ENCODE results near the gene NTNG2. TPM values are rescaled to one million over a fixed set of nuclear protein-coding genes. Genes with fewer than 3 reads are reported as not detected.
A peak's percentile ranks its signal among the peaks of the same experiment; 100 is the strongest.

Gene NTNG2
- total and polyA plus RNA-seq, 2 of the 13 experiments (the other 11 are each of a cell fraction or from before 2014, with no cell fraction given): 0.02 to 0.36 TPM

DNA sequence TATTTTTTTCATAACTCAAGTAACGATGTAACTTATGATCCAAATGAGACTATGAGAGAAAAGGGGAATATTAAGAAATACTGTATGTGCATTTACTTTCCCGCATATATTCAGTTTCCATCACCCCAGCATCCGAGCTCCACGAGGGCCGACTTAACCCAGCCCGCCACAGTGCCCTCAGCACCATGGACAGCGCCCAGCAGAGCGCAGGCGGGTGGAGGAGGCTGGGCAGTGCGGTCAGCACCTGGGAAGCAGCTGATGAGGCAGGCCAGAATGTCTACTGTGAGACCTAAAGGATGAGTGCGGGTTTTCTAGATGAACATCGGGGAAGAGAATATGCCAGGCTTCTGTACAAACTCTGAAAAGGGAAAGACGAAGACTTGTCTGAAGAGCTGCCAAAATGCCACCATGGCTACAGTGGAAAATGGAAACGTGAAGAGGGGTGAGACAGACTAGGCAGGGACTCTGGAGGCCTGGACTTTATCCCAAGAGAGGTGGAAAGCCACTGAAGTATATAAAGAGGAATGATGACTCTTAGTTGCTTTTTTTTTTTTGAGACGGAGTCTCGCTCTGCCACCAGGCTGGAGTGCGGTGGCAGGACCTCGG lies 47.7 kb upstream of the NTNG2 start (continued):
- TF ChIP-seq ZNF616 (CRISPR knock-in tag; IDR thresholded peaks at IDR 0.05; ENCODE audit: low read depth): peak; percentile 94
- TF ChIP-seq ZNF263 (CRISPR knock-in tag; IDR thresholded peaks at IDR 0.05): peak; percentile 86
- no peak for TF ChIP-seq ZNF30 (CRISPR knock-in tag; IDR thresholded peaks at IDR 0.05)
- peak; percentile 85; the same call in 1 of the 2 replicates for TF ChIP-seq CBFB (CRISPR knock-in tag; IDR thresholded peaks at IDR 0.05)
- no peak; the same call in 1 of the 2 replicates for TF ChIP-seq ZFAT (CRISPR knock-in tag; conservative IDR thresholded peaks at IDR 0.05)
- TF ChIP-seq ARID2 (CRISPR knock-in tag; IDR thresholded peaks at IDR 0.05; ENCODE audit: borderline replicate concordance): peak; percentile 91; the same call in 1 of the 2 replicates
- TF ChIP-seq, protein P1, sequence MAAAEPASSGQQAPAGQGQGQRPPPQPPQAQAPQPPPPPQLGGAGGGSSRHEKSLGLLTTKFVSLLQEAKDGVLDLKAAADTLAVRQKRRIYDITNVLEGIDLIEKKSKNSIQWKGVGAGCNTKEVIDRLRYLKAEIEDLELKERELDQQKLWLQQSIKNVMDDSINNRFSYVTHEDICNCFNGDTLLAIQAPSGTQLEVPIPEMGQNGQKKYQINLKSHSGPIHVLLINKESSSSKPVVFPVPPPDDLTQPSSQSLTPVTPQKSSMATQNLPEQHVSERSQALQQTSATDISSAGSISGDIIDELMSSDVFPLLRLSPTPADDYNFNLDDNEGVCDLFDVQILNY (CRISPR knock-in tag; conservative IDR thresholded peaks at IDR 0.05): peak; percentile 90
- TF ChIP-seq NFIC (IDR thresholded peaks at IDR 0.05; ENCODE audit: low read length): no peak
- peak; percentile 99 for TF ChIP-seq TMF1 (CRISPR knock-in tag; IDR thresholded peaks at IDR 0.05; ENCODE audit: low read depth)
- TF ChIP-seq HIVEP1 (CRISPR knock-in tag; IDR thresholded peaks at IDR 0.05): peak; percentile 86
- 0 out of 2 replicates have a peak, but pooled peaks have one; percentile 38 for TF ChIP-seq ZNF619 (CRISPR knock-in tag; IDR thresholded peaks at IDR 0.05)
- peak; percentile 98 for TF ChIP-seq NKX3-1 (CRISPR knock-in tag; IDR thresholded peaks at IDR 0.05)
- no peak for TF ChIP-seq FOXP1 (IDR thresholded peaks at IDR 0.05)
- peak; percentile 47 for TF ChIP-seq FOXP1 (CRISPR knock-in tag; IDR thresholded peaks at IDR 0.05)
- no peak for TF ChIP-seq ZNF34 (CRISPR knock-in tag; IDR thresholded peaks at IDR 0.05; ENCODE audit: borderline replicate concordance)
- no peak for TF ChIP-seq TAF15 (IDR thresholded peaks at IDR 0.05; ENCODE audit: low read depth, low read length, poor library complexity, severe bottlenecking)
- TF ChIP-seq NR2C2 (CRISPR knock-in tag; IDR thresholded peaks at IDR 0.05; ENCODE audit: borderline replicate concordance): peak; percentile 38; the same call in 1 of the 2 replicates
- peak; percentile 95; the same call in 1 of the 2 replicates for TF ChIP-seq ZNF333 (CRISPR knock-in tag; IDR thresholded peaks at IDR 0.05; ENCODE audit: borderline replicate concordance)
- TF ChIP-seq, protein P2, sequence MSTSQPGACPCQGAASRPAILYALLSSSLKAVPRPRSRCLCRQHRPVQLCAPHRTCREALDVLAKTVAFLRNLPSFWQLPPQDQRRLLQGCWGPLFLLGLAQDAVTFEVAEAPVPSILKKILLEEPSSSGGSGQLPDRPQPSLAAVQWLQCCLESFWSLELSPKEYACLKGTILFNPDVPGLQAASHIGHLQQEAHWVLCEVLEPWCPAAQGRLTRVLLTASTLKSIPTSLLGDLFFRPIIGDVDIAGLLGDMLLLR (CRISPR knock-in tag; IDR thresholded peaks at IDR 0.05): peak; percentile 91
- peak; percentile 98 for TF ChIP-seq ZNF674 (CRISPR knock-in tag; IDR thresholded peaks at IDR 0.05; ENCODE audit: low read depth)
- TF ChIP-seq FOXJ3 (CRISPR knock-in tag; IDR thresholded peaks at IDR 0.05; ENCODE audit: borderline replicate concordance): no peak
- TF ChIP-seq SETDB1 (CRISPR knock-in tag; IDR thresholded peaks at IDR 0.05; ENCODE audit: borderline replicate concordance): no peak
- peak; percentile 99 for TF ChIP-seq HOXA5 (CRISPR knock-in tag; IDR thresholded peaks at IDR 0.05)
- peak; percentile 97 for TF ChIP-seq XBP1 (CRISPR knock-in tag; IDR thresholded peaks at IDR 0.05)
- TF ChIP-seq, protein P3, sequence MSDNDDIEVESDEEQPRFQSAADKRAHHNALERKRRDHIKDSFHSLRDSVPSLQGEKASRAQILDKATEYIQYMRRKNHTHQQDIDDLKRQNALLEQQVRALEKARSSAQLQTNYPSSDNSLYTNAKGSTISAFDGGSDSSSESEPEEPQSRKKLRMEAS (IDR thresholded peaks at IDR 0.05): peak; percentile 52
- TF ChIP-seq PHF5A (CRISPR knock-in tag; IDR thresholded peaks at IDR 0.05; ENCODE audit: low read depth, unreplicated experiment): no peak
- 0 out of 2 replicates have a peak, but pooled peaks have one; percentile 25 for TF ChIP-seq MAFG (CRISPR knock-in tag; IDR thresholded peaks at IDR 0.05)
- peak; percentile 71; the same call in 1 of the 2 replicates for TF ChIP-seq RXRA (CRISPR knock-in tag; IDR thresholded peaks at IDR 0.05)
- no peak for TF ChIP-seq NR2F2 (IDR thresholded peaks at IDR 0.05; ENCODE audit: borderline replicate concordance, low read depth)
- TF ChIP-seq ZNF709 (CRISPR knock-in tag; IDR thresholded peaks at IDR 0.05): peak; percentile 97
- peak; percentile 68; the same call in 1 of the 2 replicates for TF ChIP-seq ZNF44 (CRISPR knock-in tag; IDR thresholded peaks at IDR 0.05)
- no peak for TF ChIP-seq AGO2 (optimal IDR thresholded peaks at IDR 0.05; ENCODE audit: low read depth, low read length)
- TF ChIP-seq ZNF772 (CRISPR knock-in tag; IDR thresholded peaks at IDR 0.05): peak; percentile 98

All from HepG2 (cell line).